Gastroesophageal sphincter (tissue), 4 donors: ENCODE results near the gene PDSS1. TPM values are rescaled to one million over a fixed set of nuclear protein-coding genes. Genes with fewer than 3 reads are reported as not detected.
A peak's percentile ranks its signal among the peaks of the same experiment; 100 is the strongest.
"Not testable (repeated sequence)": the region's sequence is repeated elsewhere in the genome, so short reads cannot be mapped to it uniquely, and the experiment has no call there.

Experiments used
- ATAC-seq: fragments of 150-250 bp; one replicate; pipeline ENCODE4 v1.9.1; 2016; ENCODE audit warnings: mild to moderate bottlenecking, moderate library complexity
- H3K27ac ChIP-seq, 4 donors: fragments of 200-600 bp; sonication (generic) in 3 of 4; 1 replicate in 3 of 4; 2 replicates in 1 of 4; pipeline ENCODE4 v1.5.1; 2016 to 2019
- H3K27me3 ChIP-seq: fragments of 200-600 bp; sonication (generic); one replicate; pipeline ENCODE4 v1.5.1; 2019
- H3K36me3 ChIP-seq, 2 donors: fragments of 200-600 bp; sonication (generic); one replicate each; pipeline ENCODE4 v1.5.1; 2019; ENCODE audit warnings: control low read depth in 1 of 2
- H3K4me1 ChIP-seq, 3 donors: fragments of 200-600 bp; sonication (generic); 1 replicate in 2 of 3; 2 replicates in 1 of 3; pipeline ENCODE4 v1.5.1; 2016 to 2019; ENCODE audit warnings: control low read depth in 2 of 3
- H3K4me3 ChIP-seq, 2 donors: fragments of 200-600 bp; sonication (generic); one replicate each; pipeline ENCODE4 v1.5.1; 2019; ENCODE audit warnings: mild to moderate bottlenecking in 1 of 2, moderate library complexity in 1 of 2
- H3K9me3 ChIP-seq, 3 donors: fragments of 200-600 bp; sonication (generic); one replicate each; pipeline ENCODE4 v1.5.1; 2017 to 2019; ENCODE audit warnings: control low read depth in 2 of 3
- EP300 ChIP-seq: sonication (generic); formaldehyde crosslinking; IDR thresholded peaks from one replicate; pipeline ENCODE4 v1.6.1; 2017; ENCODE audit warnings: antibody characterized with exemption, mild to moderate bottlenecking
- POLR2A ChIP-seq, 2 donors: fragments of 450-650 bp; IDR thresholded peaks; one replicate each; pipeline ENCODE4 v1.6.1; 2017; ENCODE audit warnings: antibody characterized with exemption in 2 of 2, mild to moderate bottlenecking in 2 of 2, moderate library complexity in 1 of 2
- POLR2AphosphoS5 ChIP-seq: sonication (generic); formaldehyde crosslinking; IDR thresholded peaks from one replicate; pipeline ENCODE4 v1.6.1; 2017; ENCODE audit warnings: antibody characterized with exemption
- whole genome bisulfite sequencing, 2 donors: methylation state at CpG; one replicate each; pipeline ENCODE4 v1.1.5; 2018; ENCODE audit warnings: low coverage in 1 of 2; 5-methylcytosine and 5-hydroxymethylcytosine counted together
- total RNA-seq, 4 donors: library from RNA; depleted of rRNA; stranded (reverse); fragments of >200 nt; gene quantifications; one replicate each; pipeline ENCODE4 v1.1.0, GENCODE V29; 2016
- TF ChIP-seq, protein P1 (sequence below), 4 experiments: fragments of 200-600 bp in 2 of 4; fragments of 450-650 bp in 2 of 4; sonication (generic) in 1 of 4; IDR thresholded peaks; one replicate each; pipeline ENCODE4 v1.5.1; 2017 to 2019; ENCODE audit warnings: antibody characterized with exemption in 4 of 4, mild to moderate bottlenecking in 2 of 4, moderate library complexity in 2 of 4

Gene PDSS1
- total RNA-seq, 4 donors from 2014 or later = 3.0 to 5.8 (median 4.0) TPM

DNA sequence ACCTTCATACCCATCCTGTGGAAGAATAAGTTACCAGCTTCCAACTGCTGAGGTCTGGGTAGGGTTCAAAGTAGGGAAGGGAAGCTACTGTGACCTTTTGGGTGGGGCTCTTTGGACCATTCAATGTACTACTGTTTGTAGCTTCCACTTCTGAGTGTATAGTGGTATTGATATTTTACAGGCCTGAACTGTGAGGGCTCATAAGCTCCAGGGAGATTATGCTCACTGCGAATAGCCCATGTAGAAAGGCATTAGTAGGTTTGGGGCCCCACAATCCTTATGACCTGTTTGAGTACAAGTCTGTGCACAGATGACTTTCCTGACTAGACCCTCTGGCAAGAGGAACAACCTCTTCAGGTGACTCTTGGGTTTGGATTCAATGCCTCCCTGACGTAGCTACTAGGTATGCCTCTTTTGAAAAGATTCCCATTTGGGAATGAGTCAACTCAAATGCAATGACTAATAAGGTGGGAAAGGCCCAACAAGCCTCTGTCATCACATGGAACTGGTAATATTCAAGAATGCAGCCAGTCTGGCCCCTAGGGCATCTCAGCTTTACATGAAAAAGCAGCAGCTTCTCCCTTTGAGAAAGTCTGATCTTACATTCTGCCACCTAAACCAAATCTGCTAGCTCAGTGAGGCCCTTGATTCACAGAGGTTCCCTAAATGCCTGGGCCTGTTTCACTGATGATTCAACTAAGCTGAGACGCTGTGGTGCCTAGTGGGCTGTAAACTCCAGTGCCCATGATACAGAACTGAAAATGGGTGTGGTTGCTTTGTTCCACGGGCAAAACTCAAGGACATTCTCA is 83.5 kb downstream of the PDSS1 start:
- TF ChIP-seq, protein P1, sequence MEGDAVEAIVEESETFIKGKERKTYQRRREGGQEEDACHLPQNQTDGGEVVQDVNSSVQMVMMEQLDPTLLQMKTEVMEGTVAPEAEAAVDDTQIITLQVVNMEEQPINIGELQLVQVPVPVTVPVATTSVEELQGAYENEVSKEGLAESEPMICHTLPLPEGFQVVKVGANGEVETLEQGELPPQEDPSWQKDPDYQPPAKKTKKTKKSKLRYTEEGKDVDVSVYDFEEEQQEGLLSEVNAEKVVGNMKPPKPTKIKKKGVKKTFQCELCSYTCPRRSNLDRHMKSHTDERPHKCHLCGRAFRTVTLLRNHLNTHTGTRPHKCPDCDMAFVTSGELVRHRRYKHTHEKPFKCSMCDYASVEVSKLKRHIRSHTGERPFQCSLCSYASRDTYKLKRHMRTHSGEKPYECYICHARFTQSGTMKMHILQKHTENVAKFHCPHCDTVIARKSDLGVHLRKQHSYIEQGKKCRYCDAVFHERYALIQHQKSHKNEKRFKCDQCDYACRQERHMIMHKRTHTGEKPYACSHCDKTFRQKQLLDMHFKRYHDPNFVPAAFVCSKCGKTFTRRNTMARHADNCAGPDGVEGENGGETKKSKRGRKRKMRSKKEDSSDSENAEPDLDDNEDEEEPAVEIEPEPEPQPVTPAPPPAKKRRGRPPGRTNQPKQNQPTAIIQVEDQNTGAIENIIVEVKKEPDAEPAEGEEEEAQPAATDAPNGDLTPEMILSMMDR (IDR thresholded peaks at IDR 0.05) = no peak
- TF ChIP-seq POLR2AphosphoS5 = no peak
- no peak for TF ChIP-seq POLR2A (IDR thresholded peaks at IDR 0.05)
- TF ChIP-seq EP300 = no peak
- Histone ChIP-seq H3K27ac (no peak overlapping the region), H3K27me3 (no peaks in the 10 kb centered on the region), H3K9me3 (no peaks in the 10 kb centered on the region), H3K4me3 (no peak overlapping the region), H3K36me3 (no peaks in the 10 kb centered on the region), H3K4me1 (peaks cover 3 to 44% (median 17%) of the 10 kb centered on the region in 3 donors)
- ATAC-seq = peak; percentile 49
- 80 to 100% methylated on average over 1 of the region's 4 CpGs for WGBS, 2 donors

DNA sequence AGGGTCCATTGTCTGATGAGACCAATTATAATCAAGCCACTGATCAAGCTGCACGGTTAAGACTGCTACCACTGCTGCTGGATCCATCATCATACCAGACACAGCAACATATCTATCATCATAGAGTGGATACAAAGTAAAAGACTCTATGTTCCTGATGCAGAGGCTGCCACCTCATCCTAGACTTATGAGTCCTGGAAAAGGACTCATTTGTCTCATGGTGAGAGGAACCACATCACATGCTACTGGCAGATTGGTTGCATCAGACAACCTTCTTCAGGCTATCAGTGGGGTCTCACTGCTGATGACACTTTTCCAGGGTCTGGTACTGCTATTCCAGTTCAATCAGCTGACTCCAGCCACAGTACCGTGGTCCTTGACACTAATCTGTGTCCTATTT is 84.3 kb downstream of the PDSS1 start:
- no peak for TF ChIP-seq POLR2AphosphoS5
- TF ChIP-seq, protein P1 (IDR thresholded peaks at IDR 0.05) = no peak
- TF ChIP-seq EP300 = no peak
- no peak for TF ChIP-seq POLR2A (IDR thresholded peaks at IDR 0.05)
- no peaks in the 10 kb centered on the region for H3K9me3 ChIP-seq
- no peaks in the 10 kb centered on the region for H3K27me3 ChIP-seq
- H3K4me3 ChIP-seq = no peak overlapping the region
- peaks cover 3 to 44% (median 17%) of the 10 kb centered on the region in 3 donors for H3K4me1 ChIP-seq
- no peak for ATAC-seq
- WGBS, 2 donors = 83 to 93% methylated on average over 2 of the region's 2 CpGs
- H3K36me3 ChIP-seq = no peaks in the 10 kb centered on the region
- no peak overlapping the region for H3K27ac ChIP-seq

DNA sequence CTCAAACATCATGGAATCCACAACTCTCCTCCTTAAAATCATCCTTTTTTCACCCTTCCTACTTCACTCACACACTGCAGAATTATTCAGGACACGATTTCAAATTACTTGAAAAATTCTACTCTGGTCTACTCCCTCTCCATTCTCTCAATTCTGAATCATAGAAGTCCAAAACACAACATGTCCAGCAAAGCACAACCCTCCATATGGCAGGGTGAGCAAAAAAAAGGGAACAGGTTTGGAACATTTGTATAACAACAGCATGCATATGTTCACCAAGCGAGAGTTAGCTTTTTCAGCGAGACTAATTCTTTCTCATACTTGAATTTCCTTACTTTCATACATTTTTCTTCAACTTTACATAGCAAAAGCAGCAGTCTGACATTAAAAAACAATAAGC is 89.9 kb downstream of the PDSS1 start:
- 81 to 97% methylated on average over 3 of the region's 3 CpGs for WGBS, 2 donors
- Histone ChIP-seq H3K36me3 (no peaks in the 10 kb centered on the region), H3K9me3 (no peaks in the 10 kb centered on the region), H3K27me3 (no peaks in the 10 kb centered on the region), H3K4me1 (peaks cover 0 to 20% (median 0%) of the 10 kb centered on the region in 3 donors), H3K27ac (no peak overlapping the region), H3K4me3 (no peak overlapping the region)
- TF ChIP-seq, protein P1 (IDR thresholded peaks at IDR 0.05) = no peak
- TF ChIP-seq EP300 = no peak
- no peak for TF ChIP-seq POLR2A (IDR thresholded peaks at IDR 0.05)
- no peak for TF ChIP-seq POLR2AphosphoS5
- ATAC-seq = no peak

DNA sequence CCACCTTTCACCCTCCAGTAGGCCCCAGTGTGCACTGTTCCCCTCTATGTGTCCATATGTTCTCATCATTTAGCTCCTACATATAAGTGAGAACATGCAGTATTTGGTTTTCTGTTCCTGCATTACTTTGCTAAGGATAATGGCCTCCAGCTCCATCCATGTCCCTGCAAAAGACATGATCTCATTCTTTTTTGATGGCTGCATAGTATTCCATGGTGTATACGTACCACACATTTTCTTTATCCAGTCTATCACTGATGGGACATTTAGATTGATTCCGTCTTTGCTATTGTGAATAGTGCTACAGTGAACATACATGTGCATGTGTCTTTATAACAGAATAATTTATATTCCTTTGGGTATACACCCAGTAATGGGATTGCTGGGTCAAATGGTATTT is 92.3 kb downstream of the PDSS1 start:
- H3K27me3 ChIP-seq, H3K9me3 ChIP-seq, ATAC-seq, H3K4me3 ChIP-seq, H3K36me3 ChIP-seq, H3K27ac ChIP-seq: not testable (repeated sequence)
- 90 to 93% methylated on average over 2 of the region's 2 CpGs for whole genome bisulfite sequencing, 2 donors
- peaks cover 0 to 30% (median 3%) of the 10 kb centered on the region in 3 donors for H3K4me1 ChIP-seq

DNA sequence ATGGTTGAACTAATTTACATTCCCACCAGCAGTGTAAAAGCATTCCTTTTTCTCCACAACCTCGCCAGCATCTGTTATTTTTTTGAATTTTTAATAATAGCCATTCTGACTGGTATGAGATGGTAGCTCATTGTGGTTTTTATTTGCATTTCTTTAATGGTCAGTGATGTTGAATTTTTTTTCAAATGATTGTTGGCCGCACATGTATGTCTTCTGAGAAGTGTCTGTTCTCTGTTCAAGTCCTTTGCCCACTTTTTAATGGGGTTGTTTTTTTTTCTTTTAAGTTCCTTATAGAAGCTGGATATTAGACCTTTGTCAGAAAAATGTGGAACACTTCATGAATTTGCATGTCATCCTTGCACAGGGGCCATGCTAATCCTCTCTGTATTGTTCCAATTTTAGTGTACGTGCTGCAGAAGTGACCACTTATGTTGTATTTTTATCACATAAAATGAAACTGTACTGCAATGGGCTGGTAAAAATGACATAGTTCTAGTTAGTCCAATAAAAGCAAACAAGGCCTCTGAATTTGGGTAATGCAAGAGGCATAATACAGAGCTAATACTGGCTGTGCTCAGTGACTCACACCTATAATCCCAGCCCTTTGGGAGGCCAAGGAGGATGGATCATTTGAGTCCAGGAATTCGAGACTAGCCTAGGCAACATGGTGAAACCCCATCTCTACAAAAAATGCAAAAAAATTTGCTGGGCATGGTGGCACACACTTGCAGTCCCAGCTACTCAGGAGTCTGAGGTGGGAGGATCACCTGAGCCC is 92.9 kb downstream of the PDSS1 start:
- H3K27ac ChIP-seq = no peak overlapping the region
- no peak for TF ChIP-seq EP300
- TF ChIP-seq, protein P1 (IDR thresholded peaks at IDR 0.05) = no peak
- TF ChIP-seq POLR2AphosphoS5 = no peak
- TF ChIP-seq POLR2A (IDR thresholded peaks at IDR 0.05) = no peak
- H3K9me3 ChIP-seq = peaks cover 0 to 3% (median 0%) of the 10 kb centered on the region in 3 donors
- no peaks in the 10 kb centered on the region for H3K36me3 ChIP-seq
- no peaks in the 10 kb centered on the region for H3K27me3 ChIP-seq
- no peak for ATAC-seq
- H3K4me1 ChIP-seq = peaks cover 0 to 25% (median 3%) of the 10 kb centered on the region in 3 donors
- WGBS, 2 donors = 81 to 100% methylated on average over 2 to 3 of the region's 4 CpGs
- no peak overlapping the region for H3K4me3 ChIP-seq
